ENCODE results near the gene FDXR.

Gene FDXR

GRCh38 chr17:74853669-74854068 is 19.1 kb downstream of the FDXR start:
- H3K4me3 ChIP-seq (ENCODE audit: low read depth, low read length) = no peak overlapping the region
- TF ChIP-seq CTCF (IDR thresholded peaks at IDR 0.05; ENCODE audit: low read depth, low read length) = no peak
- TF ChIP-seq POLR2A (IDR thresholded peaks at IDR 0.05; ENCODE audit: extremely low read depth, insufficient read length) = no peak
- no peak for TF ChIP-seq MAX (IDR thresholded peaks at IDR 0.05; ENCODE audit: low read depth, low read length)
- TF ChIP-seq MYC (IDR thresholded peaks at IDR 0.05; ENCODE audit: low read depth, low read length) = no peak
- no peak for DNase-seq (ENCODE audit: low read depth)

GRCh38 chr17:74853048-74853397 is 19.8 kb downstream of the FDXR start:
- no peak for DNase-seq (ENCODE audit: low read depth)
- no peak overlapping the region for H3K4me3 ChIP-seq (ENCODE audit: low read depth, low read length)
- TF ChIP-seq MYC (IDR thresholded peaks at IDR 0.05; ENCODE audit: low read depth, low read length) (no peak), POLR2A (IDR thresholded peaks at IDR 0.05; ENCODE audit: extremely low read depth, insufficient read length) (no peak), MAX (IDR thresholded peaks at IDR 0.05; ENCODE audit: low read depth, low read length) (no peak), CTCF (IDR thresholded peaks at IDR 0.05; ENCODE audit: low read depth, low read length) (no peak)

DNA sequence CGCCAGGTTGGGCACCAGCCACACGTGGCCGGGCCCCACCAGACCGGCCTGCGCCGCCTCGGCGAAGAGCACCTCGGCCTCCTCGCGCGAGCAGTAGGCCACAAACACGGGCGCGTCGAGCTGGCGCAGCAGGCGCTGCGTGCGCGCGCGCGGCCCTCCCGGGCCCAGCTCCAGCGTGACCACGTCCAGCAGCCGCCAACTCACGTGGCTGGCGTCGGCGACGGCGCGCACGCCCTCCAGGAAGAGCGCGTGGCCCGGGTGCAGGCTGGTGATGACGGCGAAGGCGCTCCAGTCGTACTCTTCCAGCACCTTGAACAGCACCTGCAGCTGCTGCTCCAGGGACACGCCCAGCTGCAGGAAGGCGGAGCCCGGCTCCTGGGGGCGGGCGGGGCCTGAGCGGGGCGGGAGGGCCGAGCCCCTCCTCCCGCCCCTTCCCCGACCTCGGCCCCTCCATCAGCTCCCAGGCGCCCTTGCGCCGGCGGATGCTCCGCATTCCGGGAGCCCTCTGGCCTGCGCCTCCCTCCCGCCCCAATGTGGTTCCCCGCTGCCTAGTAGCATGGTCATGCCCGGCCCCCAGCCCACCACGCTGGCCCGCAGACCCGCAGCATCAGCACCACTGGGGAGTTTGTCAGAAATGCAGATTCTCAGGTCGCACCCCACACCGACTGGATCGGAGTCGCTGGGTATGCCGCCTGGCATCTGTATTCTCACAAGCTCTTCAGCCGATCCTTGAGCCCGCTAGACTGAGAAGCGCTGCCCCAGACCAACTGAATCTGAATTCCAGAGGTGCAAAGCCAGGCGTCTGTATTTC is 20.4 kb downstream of the FDXR start:
- no peak for DNase-seq (ENCODE audit: low read depth)
- TF ChIP-seq POLR2A (IDR thresholded peaks at IDR 0.05; ENCODE audit: extremely low read depth, insufficient read length) = no peak
- no peak for TF ChIP-seq MAX (IDR thresholded peaks at IDR 0.05; ENCODE audit: low read depth, low read length)
- no peak for TF ChIP-seq CTCF (IDR thresholded peaks at IDR 0.05; ENCODE audit: low read depth, low read length)
- TF ChIP-seq MYC (IDR thresholded peaks at IDR 0.05; ENCODE audit: low read depth, low read length) = no peak
- H3K4me3 ChIP-seq (ENCODE audit: low read depth, low read length) = no peak overlapping the region

- no peak overlapping the region for H3K4me3 ChIP-seq (ENCODE audit: low read depth, low read length)
- no peak for DNase-seq (ENCODE audit: low read depth)
- TF ChIP-seq MYC (IDR thresholded peaks at IDR 0.05; ENCODE audit: low read depth, low read length) (no peak), MAX (IDR thresholded peaks at IDR 0.05; ENCODE audit: low read depth, low read length) (no peak), CTCF (IDR thresholded peaks at IDR 0.05; ENCODE audit: low read depth, low read length) (no peak)
Measured at GRCh38 chr17:74851612-74852236, 21.1 kb downstream of the FDXR start.

DNA sequence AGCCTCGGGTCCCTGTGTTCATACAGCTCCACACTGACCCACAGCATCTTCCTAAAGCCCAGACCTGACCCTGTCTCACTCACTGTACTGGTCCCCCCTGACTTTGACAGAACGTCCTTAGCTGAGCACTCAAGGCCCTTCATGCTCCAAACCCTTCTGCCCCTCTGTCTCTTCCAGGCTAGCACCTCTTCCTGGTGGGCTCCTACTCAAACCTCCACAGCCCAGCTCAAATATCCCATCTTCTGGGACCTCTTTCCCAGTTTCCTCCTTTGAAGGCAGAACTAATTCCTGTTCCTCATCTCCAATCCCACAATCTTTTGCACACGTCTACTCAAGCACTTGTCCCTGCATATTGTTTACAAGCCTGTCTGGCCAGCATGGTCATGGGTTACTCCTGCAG is 21.9 kb downstream of the FDXR start:
- no peak for TF ChIP-seq MAX (IDR thresholded peaks at IDR 0.05; ENCODE audit: low read depth, low read length)
- TF ChIP-seq POLR2A (IDR thresholded peaks at IDR 0.05; ENCODE audit: extremely low read depth, insufficient read length) = no peak
- H3K4me3 ChIP-seq (ENCODE audit: low read depth, low read length) = no peak overlapping the region
- DNase-seq (ENCODE audit: low read depth) = no peak

DNA sequence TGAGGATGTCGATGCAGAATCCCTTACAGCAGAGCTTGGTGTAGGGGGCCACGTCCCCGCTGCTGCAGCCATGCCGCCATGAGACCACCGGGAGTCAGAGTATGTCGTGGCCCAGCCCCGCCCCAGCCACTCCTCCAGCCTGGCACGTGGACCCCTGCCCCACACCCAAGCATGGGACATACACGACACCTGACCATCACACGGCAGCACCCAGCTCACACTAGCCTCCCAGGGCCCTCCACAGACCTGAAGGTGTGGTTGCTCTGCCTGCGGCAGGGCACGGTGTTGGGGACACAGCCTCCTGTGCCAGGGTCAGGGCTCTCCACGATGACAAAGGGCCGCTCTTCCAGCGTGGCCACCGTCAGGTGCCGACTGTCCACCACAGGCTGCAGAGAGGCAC is 22.5 kb downstream of the FDXR start:
- no peak for TF ChIP-seq MAX (IDR thresholded peaks at IDR 0.05; ENCODE audit: low read depth, low read length)
- no peak for TF ChIP-seq POLR2A (IDR thresholded peaks at IDR 0.05; ENCODE audit: extremely low read depth, insufficient read length)
- no peak for TF ChIP-seq MYC (IDR thresholded peaks at IDR 0.05; ENCODE audit: low read depth, low read length)
- TF ChIP-seq CTCF (IDR thresholded peaks at IDR 0.05; ENCODE audit: low read depth, low read length) = no peak
- DNase-seq (ENCODE audit: low read depth) = no peak
- no peak overlapping the region for H3K4me3 ChIP-seq (ENCODE audit: low read depth, low read length)

Measured in NB4 (cell line).